ENCODE results near the gene M6PR.

The M6PR gene

DNA sequence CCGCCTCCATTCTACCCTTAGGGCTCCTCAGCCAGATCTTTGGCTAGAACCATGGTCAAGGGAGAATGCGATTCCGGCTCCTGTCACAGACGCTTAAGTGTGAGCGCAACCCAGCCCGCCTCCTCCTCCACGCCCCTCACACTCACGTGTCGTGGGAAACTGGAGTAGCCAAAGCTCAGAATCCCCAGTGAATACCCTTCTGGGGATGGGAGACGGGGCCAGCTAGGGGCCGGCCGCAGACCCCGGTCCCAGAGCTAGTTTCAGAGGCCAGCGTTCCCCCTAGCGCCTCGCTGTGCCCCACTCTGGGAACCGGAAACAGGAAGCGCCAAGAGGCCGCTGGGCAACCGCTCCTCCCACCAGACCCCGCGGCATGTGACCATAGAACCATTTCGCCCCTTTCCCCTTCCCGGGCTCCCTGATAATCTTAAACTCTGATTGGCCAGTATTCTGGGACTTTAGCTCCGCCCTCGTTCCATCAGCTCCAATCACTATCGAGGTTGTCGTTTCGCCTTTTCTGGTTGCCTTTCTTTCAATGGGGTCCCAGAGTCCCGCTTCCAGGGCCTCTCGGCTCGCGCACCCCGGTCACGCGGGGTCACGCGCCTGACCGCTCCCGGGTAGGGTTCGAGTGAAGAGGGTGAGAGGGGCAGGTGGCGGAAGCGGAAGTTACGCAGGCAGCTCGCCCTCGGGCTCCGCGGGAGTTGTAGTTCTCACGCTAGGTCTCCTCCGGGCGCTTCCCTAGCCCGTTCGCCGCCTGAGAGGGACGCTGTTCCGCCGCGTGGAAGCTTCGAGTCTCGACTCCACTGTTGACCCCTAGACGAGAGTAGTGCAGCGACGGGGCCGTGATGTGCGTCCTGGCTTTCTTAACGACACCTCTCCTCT lies at the start of gene M6PR:
Gene M6PR, minus strand, starts transcription at position 304 of the 879 bp plus-strand sequence. CDS start 3,241 bp downstream, outside the sequence.
- DNase-seq (ENCODE audit: low read depth, low spot score) = peak; percentile 94

DNA sequence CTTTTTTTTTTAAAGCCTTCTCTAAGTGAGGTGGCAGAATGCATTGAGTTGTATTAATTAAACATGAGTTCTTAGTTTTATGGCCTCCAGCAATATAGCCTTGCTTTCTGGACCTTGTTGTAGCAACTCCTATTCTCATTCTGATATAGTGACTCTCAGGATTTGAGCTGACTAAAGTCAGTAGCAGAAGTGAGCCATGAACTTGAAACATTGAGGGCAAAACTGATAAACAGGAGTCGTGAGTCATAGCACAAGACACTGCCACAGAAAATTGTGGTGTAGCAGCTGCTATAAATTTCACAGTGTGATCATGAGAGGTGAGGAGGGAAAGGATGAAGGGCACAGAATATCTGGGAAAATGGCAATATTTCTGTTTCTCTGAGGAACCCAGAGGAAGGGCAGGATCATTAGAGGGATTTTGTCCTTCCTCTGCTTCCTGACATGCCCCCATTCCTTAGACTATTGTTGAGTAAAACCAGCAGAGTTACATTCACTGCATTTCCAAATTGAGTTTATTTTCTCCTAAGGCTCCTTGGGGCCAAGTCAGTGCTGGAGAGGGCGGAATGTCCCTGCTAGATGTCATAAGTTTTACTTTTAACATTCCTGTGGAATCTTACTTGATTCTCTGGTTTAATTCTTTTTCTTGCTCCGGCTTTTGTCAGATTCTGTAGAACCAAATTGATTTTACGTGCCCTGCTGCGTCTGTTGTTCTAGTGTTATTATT lies 47.4 kb upstream of the M6PR start:
- no peak for DNase-seq (ENCODE audit: low read depth, low spot score)

DNA sequence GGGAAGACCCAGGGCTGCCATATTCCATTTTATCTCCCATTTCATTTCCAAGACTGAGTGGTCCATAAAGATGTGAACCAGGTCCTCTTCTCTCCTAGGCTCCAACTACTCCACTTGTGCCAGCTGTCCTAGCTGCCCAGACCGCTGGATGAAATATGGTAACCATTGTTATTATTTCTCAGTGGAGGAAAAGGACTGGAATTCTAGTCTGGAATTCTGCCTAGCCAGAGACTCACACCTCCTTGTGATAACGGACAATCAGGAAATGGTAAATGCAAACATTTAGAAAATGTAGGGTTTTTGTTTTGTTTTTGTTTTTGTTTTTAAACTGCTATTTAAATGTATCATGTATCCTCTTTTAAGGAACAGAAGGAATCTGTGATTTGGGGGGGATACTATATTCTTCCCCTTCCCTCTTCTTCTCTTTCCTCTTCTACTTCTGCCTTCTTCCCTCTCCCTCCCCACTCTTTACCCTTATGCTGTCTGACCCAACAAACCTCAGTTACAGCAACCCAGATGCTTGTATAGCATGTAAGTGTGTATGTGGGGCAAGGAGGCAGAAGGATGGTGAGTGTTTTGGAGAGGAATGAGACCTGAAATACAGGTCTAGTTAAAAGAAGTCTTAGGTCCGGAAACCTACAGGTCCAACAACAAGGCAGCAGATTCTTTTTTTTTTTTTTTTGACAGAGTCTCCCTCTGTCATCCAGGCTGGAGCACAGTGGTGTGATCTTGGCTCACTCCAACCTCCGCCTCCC lies 45.8 kb upstream of the M6PR start:
- DNase-seq (ENCODE audit: low read depth, low spot score) = no peak

DNA sequence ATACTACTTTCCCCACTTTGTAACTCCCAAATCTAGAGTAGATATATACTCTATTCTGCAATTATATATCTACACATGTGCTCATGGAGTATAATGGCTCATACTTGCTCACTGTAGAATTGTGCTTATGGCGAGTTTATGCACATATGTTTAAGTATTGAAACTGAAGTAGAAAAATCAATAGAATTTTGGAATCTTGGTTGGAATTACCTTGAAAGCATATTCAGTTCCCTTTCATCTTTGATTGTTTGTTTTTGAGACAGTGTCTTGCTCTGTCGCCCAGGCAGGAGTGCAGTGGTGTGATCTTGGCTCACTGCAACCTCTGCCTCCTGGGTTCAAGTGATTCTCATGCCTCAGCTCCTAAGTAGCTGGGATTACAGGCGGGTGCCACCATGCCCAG lies 44.4 kb upstream of the M6PR start:
- no peak for DNase-seq (ENCODE audit: low read depth, low spot score)

DNA sequence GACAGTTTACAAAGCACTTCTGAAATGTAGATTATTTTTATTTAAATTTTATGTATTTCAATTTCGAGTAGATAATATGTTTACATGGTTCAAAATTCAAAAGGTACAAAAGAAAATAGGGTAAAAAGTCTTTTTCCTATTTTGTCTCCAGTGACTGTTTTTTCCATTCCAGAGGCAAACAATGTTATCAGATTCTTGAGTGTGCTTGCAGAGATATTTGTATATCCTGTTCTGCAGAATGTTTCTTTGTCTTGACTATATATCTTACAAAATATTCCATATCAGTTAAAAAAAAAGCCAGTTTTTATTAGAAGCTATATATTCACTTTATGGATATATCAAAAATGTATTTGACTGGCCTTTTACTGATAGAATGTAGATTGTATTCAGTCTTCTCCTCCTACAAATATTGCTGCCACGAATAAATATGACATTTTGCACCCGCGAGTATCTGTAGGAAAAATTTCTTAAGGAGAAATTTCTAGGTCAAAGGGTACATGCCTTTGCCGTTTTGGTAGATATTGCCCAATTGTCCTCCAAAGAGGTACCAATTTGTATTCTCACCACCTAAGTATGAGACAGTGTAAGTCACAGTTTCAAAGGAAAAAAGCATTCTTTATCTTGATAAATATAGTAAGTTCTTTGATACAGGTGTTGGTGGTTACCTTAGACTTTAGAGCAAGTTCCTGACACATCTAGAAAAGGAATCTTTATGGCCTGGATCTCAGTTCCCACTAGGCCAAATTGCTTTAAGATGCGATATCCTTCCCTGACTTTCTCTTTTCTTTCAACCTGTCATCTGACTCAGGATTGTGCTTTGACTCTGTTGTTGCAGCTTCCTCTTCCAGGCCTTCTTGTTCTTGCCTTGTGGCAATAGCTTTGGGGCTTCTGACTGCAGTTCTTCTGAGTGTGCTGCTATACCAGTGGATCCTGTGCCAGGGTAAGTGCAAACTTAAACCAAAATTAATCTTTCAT lies 42.2 kb upstream of the M6PR start:
- no peak for DNase-seq (ENCODE audit: low read depth, low spot score)

DNA sequence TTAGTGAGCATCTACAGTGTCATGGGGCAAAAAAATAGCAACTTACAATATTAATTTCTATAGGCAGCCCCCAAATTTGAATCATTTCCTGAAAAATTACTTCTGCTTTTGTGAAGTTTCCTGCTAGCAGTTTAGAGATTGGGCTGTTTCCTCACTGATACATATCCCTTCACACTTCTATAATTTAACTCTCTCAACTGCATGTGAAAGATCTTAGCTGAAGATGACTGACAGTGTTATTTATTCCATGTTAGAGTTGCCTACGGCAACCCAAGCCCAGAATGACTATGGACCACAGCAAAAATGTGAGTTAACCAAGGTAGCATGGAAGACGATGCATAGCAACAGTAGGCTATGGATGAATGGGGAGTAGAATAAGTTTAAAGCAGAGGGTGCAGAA lies 40.0 kb upstream of the M6PR start, which contains the start of gene KLRG1:
Gene KLRG1, plus strand, starts transcription at position 134 of the 400 bp plus-strand sequence. Its CDS starts 90 bp downstream, at position 224.
- DNase-seq (ENCODE audit: low read depth, low spot score) = no peak

DNA sequence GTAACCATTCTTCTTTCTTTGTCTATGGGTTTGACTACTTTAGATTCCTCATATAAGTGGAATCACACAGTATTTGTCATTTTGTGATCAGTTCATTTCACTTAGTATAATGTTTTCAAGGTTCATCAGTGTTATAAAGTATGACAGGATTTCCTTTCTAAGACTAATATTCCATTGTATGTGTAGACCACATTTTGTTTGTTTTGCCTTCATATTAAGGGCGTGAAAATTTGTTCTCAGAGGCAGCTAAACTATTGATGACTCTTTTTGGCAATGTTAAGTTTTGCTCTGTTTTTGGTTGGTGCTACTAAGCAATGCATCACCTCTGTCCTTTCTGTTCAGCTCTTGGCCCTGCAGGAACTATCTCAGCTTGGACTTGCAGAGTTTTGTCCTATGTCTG lies 38.2 kb upstream of the M6PR start:
- no peak for DNase-seq (ENCODE audit: low read depth, low spot score)

DNA sequence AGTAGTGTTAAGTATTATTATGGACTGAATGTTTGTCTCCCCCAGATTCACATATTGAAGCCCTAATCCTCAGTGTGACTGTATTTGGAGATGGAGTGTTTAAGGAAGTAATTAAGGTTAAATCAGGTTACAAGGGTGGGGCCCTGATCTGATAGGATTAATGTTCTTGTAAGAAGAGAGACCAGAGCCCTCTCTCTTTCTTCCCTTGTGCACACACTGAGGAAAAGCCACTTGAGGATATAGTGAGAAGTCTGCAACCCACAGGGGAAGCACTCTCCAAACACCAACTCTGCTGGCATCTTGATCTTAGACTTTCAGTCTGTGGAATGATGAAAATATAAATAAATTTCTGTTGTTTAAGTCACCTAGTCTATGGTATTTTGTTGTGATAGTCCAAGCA lies 37.7 kb upstream of the M6PR start:
- DNase-seq (ENCODE audit: low read depth, low spot score) = no peak

DNA sequence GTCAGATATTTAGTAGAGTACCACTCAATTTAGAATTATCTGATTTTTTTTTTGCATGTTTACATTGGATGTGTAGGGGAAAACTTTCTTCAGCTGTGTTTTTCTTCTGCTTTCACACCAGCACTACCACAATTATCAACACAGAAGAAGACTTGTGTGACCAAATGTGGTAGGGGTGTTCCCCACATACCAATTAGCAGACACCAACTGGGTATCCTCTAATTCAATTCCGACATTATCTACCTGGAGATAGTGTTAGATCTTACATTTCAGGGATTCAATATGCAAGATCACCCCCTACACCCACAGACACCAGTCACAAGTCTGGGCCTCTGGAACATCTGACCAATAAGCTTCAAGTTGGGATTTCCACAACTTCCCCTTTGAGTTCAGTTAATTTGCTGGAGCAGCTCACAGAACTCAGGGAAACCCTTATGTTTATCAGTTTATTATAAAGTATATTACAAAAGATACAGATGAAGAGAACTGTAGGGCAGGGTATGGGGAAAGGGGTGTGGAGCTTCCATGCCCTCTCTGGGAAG lies 35.8 kb upstream of the M6PR start:
- no peak for DNase-seq (ENCODE audit: low read depth, low spot score)

DNA sequence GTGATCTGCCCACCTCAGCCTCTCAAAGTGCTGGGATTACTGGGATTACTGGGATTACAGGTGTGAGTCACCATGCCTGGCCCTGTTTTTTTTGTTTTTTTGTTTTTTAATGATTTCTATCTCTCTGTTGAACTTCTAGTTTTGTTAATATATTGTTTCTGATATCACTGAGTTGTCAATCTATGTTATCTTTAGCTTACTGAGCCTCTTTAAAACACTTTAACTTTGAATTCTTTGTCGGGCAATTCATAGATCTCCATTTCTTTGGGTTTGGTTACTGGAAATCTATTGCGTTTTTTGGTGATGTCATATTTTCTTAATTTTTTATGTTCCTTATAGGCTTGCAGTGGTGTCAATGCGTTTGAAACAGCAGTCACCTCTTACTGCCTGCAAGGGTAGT lies 30.7 kb upstream of the M6PR start:
- no peak for DNase-seq (ENCODE audit: low read depth, low spot score)

DNA sequence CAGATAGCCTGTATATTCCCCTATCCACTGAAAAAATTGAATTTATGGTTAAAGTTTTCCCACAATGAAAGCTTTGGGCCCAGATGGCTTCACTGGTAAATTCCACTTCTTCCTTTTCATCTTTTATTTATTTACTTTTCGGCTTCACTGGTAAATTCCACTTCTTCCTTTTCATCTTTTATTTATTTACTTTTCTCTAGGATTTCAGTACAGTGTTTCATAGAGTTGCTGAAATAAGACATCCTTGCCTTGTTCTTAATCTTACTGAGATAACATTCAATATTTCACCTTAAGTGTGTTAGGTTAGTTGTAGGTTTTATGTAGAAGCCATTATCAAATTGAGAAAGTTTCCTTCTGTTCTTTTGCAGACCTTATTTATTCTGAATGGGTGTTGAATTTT lies 21.0 kb upstream of the M6PR start:
- DNase-seq (ENCODE audit: low read depth, low spot score) = no peak

DNA sequence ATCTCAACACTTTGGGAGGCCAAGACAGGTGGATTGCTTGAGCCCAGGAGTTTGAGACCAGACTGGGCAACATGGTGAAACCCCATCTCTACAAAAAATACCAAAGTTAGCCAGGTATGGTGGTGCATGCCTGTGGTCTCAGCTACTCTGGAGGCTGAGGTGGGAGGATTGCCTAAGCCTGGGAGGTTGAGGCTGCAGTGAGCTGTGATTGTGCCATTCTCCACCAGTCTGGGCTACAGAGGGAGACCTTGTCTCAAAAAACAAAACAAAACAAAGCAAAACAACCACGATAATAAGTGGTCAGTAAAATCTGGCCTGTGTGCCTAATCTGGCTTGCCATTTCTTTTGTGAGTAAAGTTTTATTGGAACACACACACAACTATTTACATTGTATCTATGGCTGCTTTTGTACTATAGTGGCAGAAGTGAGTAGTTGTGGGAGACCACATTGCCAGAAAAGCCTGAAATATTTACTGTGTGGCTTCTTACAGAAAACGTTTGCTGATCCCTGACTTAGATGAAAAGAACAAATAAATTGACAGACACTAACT lies 20.5 kb upstream of the M6PR start:
- DNase-seq (ENCODE audit: low read depth, low spot score) = no peak

DNA sequence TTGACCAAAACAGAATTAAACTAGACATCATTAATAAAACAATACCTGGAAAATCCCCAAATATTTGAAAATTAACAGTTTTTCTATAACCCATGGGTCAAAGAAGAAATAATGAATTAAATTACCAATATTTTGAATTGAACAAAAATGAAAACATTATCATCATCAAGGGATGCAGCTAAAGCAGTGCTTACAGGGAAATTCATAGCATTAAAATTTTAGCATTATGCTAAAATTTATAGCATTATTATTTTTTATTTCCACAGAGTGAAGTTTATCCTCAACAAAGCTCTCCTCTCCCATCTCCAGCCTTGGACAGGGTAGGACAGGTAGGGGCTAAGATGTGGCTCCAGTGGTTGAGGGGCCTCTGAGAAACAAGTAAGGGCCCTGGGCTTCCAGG lies 19.3 kb upstream of the M6PR start:
- DNase-seq (ENCODE audit: low read depth, low spot score) = no peak

DNA sequence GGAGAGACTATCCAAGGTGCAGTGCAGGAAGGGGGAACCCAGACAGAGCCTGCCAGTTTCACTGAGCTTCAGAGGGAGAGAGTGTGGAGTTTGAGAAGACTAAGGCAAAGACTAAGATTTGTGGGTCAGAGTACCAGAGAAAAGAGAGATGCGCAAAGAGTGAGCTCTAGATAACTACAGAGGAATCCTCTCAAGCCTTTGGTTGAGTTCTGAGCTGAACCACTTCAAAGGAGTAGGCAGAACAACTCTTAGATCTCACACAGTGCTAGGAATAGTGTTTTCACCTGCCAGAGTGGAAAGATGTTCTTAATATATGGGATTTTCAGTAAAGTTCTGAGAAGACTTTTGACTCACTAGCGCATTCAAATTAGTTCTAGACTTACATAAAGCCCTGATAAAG lies 10.7 kb upstream of the M6PR start:
- no peak for DNase-seq (ENCODE audit: low read depth, low spot score)

DNA sequence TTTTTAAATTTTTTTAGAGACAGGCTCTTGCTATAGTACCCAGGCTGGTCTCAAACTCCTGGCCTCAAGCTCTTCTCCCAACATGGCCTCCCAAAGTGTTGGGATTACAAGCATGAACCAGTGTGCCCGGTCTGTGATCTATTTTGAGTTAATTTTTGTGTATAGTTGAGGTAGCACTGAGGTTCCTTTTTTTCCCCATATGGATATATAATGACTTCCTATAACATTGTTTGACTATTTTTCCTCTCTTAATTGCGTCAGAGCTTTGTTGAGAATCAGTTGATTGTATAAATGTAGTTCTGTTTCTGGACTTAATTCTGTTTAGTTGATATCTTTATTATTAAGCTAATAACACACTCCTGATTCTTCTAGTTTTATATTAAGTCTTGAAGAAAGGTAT lies 8.6 kb upstream of the M6PR start:
- no peak for DNase-seq (ENCODE audit: low read depth, low spot score)

DNA sequence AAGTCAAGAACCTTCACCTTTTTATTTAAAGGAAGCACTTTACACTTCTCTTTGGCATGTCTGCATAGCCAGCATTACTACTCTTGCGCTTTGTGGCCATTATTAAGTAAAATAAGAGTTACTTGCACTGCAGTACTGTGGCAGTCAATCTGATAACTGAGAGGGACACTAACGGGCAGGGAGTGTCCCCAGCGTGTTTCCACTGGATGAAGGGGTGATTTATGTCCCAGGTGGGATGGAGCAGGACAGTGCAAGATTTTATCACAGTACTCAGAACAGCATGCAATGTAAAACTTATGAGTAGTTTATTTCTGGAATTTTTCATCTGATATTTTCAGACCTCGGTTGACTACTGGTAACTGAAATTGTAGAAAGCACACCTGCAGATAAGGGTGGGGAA lies 8.1 kb upstream of the M6PR start:
- DNase-seq (ENCODE audit: low read depth, low spot score) = no peak

DNA sequence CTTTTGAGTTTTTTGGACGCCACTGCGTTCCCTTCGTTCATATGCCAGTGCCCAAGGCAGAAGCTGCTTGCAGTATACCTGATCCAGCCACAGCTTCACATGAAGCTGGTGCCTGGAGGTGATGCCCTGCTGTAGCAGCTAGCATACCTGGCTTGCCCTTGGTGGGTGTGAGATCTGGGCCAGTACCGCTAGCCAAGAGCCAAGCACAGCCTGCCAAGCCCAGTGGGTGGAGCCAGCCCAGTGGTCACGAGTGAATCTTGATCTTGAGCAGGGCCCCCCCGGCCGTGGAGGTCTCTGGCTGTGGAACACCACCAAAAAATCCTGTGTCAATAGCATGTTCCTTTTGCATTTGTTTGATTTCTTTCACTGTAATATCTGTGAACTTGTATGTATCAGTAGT lies 7.3 kb upstream of the M6PR start:
- no peak for DNase-seq (ENCODE audit: low read depth, low spot score)

DNA sequence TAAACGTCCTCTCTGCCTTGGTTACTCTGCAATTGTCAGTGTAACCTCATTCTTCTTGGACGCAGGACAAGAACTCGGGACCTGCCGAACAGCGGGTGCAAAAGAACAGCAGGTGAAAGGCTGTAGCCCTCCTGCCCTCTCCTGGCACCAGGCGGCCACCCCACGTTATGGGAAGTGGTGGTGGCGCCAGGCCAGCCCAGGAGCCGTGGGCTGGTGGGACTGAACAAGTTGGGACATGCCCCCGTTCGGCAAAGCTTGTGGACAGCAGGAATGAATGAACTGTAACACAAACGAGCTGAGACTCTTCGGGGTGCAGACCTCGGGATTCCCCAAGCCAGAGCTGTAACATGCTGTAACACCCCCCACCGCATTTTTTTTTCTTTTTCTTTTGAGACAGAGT lies 6.6 kb upstream of the M6PR start:
- no peak for DNase-seq (ENCODE audit: low read depth, low spot score)

DNA sequence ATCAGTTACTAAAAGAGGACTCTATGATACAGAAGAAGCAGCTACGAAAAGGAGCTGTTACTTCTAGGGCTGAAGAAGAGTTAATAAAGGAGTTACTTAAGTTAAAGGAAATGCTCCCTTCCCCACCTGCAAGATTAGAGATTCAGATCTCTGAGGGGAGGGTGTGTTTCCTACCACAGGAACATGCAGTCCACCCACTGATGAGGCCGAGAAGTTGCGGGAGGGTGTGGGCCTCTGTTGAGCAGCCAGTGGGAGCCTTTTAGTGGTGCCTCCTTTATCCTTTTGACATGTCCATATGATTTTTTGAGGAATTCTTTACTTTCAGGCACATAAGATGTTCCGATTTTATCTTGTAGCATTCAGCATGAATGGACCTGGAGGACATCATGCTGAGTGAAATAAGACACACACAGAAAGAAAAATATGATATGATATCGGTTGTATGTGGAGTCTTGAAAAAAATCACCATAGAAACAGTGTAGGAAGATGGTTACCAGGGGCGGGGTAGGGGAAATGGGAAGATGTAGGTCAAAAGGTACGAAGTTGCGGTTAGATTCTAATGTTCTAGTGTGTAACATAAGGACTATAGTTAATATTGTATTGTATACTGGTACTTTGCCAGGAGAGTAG lies 4.4 kb upstream of the M6PR start:
- no peak for DNase-seq (ENCODE audit: low read depth, low spot score)

DNA sequence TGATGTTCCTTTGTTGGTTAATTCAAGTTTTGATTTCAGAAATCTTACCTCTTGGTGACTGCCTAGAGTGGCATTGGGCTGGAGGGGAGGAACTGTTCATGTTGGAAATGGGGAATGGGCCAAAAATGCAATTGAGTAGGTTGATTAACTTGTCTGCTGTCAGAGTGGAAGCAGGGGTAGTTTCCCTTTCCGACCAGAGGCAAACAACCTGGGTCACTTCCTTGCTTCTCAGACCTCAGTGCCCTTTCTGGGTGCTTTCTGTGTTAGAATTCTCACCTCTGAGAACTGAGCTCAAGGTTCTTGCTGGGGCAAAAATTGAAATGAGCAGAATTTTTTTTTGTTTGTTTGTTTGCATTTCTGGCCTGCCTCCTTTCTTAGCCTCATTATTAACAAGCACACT lies 2.3 kb upstream of the M6PR start:
- no peak for DNase-seq (ENCODE audit: low read depth, low spot score)
